H9 (cell line): Measurements from ENCODE around the gene FAF1. TPM values are rescaled to one million over a fixed set of nuclear protein-coding genes. Genes with fewer than 3 reads are reported as not detected.

Experiments used
- DNase-seq: peaks from one replicate; pipeline ENCODE4 v3.0.0-alpha.2; 2017
- H2AFZ ChIP-seq: one replicate; pipeline ENCODE4 v1.6.1; 2013; ENCODE audit warnings: mild to moderate bottlenecking, low read length, control low read depth, moderate library complexity
- H2AK5ac ChIP-seq: 2 replicates; pipeline ENCODE4 v1.6.1; 2013; ENCODE audit warnings: low read length, control low read depth, mixed read lengths; ENCODE audit not compliant: insufficient read length
- H2BK120ac ChIP-seq: one replicate; pipeline ENCODE4 v1.6.1; 2013; ENCODE audit warnings: low read depth, mild to moderate bottlenecking, low read length, control low read depth, inconsistent platforms; ENCODE audit not compliant: poor library complexity, severe bottlenecking
- H2BK12ac ChIP-seq: 2 replicates; pipeline ENCODE4 v1.6.1; 2013; ENCODE audit warnings: low read length, control low read depth, mixed read lengths, low read depth; ENCODE audit not compliant: insufficient read length
- H2BK15ac ChIP-seq: 2 replicates; pipeline ENCODE4 v1.6.1; 2013; ENCODE audit warnings: low read depth, low read length, control low read depth
- H2BK20ac ChIP-seq: one replicate; pipeline ENCODE4 v1.6.1; 2013; ENCODE audit warnings: low read depth, mild to moderate bottlenecking, low read length, control low read depth, inconsistent platforms; ENCODE audit not compliant: poor library complexity, severe bottlenecking
- H2BK5ac ChIP-seq: 2 replicates; pipeline ENCODE4 v1.6.1; 2013; ENCODE audit warnings: low read length, control low read depth, mixed read lengths; ENCODE audit not compliant: insufficient read length
- H3K14ac ChIP-seq: 2 replicates; pipeline ENCODE4 v1.6.1; 2013; ENCODE audit warnings: low read length, control low read depth; ENCODE audit not compliant: insufficient read depth
- H3K18ac ChIP-seq: 2 replicates; pipeline ENCODE4 v1.6.1; 2013; ENCODE audit warnings: low read depth, mild to moderate bottlenecking, mixed read lengths, low read length, control low read depth; ENCODE audit not compliant: insufficient read length
- H3K23ac ChIP-seq: 2 replicates; pipeline ENCODE4 v1.6.1; 2013; ENCODE audit warnings: low read length, control low read depth, mixed read lengths, low read depth; ENCODE audit not compliant: insufficient read length
- H3K23me2 ChIP-seq: 2 replicates; pipeline ENCODE4 v1.6.1; 2013; ENCODE audit warnings: low read depth, mild to moderate bottlenecking, mixed read lengths, low read length, control low read depth; ENCODE audit not compliant: insufficient read length, poor library complexity, severe bottlenecking
- H3K27ac ChIP-seq: 2 replicates; pipeline ENCODE4 v1.5.1; 2013; ENCODE audit warnings: low read length, control low read depth, mixed read lengths, low read depth; ENCODE audit not compliant: insufficient read length
- H3K27me3 ChIP-seq: 2 replicates; pipeline ENCODE4 v1.6.1; 2013; ENCODE audit warnings: low read length, control low read depth, inconsistent platforms; ENCODE audit not compliant: insufficient read depth
- H3K4ac ChIP-seq: 2 replicates; pipeline ENCODE4 v1.6.1; 2013; ENCODE audit warnings: low read depth, mild to moderate bottlenecking, control low read depth, inconsistent platforms, low read length, moderate library complexity
- H3K4me1 ChIP-seq: 2 replicates; pipeline ENCODE4 v1.6.1; 2013; ENCODE audit warnings: low read length, control low read depth, inconsistent platforms; ENCODE audit not compliant: insufficient read depth
- H3K4me2 ChIP-seq: 2 replicates; pipeline ENCODE4 v1.6.1; 2013; ENCODE audit warnings: low read length, control low read depth, mixed read lengths; ENCODE audit not compliant: insufficient read length, insufficient read depth
- H3K56ac ChIP-seq: 2 replicates; pipeline ENCODE4 v1.6.1; 2013; ENCODE audit warnings: low read depth, mild to moderate bottlenecking, mixed read lengths, low read length, control low read depth; ENCODE audit not compliant: insufficient read length
- H3K79me1 ChIP-seq: 2 replicates; pipeline ENCODE4 v1.6.1; 2013; ENCODE audit warnings: low read depth, mild to moderate bottlenecking, moderate library complexity, low read length, control low read depth, inconsistent platforms; ENCODE audit not compliant: insufficient read depth, poor library complexity, severe bottlenecking
- H3K79me2 ChIP-seq: 2 replicates; pipeline ENCODE4 v1.6.1; 2013; ENCODE audit warnings: low read length, control low read depth, inconsistent platforms; ENCODE audit not compliant: insufficient read depth
- H3K9ac ChIP-seq: 2 replicates; pipeline ENCODE4 v1.6.1; 2013; ENCODE audit warnings: low read length, control low read depth, mixed read lengths; ENCODE audit not compliant: insufficient read length; ENCODE audit errors: extremely low read depth
- H3K9me3 ChIP-seq: one replicate; pipeline ENCODE4 v1.6.1; 2013; ENCODE audit warnings: low read depth, low read length, inconsistent platforms; ENCODE audit not compliant: control insufficient read depth
- H3T11ph ChIP-seq: one replicate; pipeline ENCODE4 v1.6.1; 2013; ENCODE audit warnings: mild to moderate bottlenecking, low read length, control low read depth, inconsistent platforms
- H4K20me1 ChIP-seq: one replicate; pipeline ENCODE4 v1.6.1; 2013; ENCODE audit not compliant: control insufficient read depth, insufficient read length, insufficient read depth
- H4K5ac ChIP-seq: 2 replicates; pipeline ENCODE4 v1.6.1; 2013; ENCODE audit warnings: low read depth, mild to moderate bottlenecking, mixed read lengths, low read length, control low read depth; ENCODE audit not compliant: insufficient read length
- H4K8ac ChIP-seq: replicated peaks from 2 replicates; pipeline ENCODE4 v1.6.1; 2013; ENCODE audit warnings: low read length, control low read depth, mixed read lengths, low read depth; ENCODE audit not compliant: insufficient read length
- H4K91ac ChIP-seq: 2 replicates; pipeline ENCODE4 v1.6.1; 2013; ENCODE audit warnings: low read depth, mild to moderate bottlenecking, moderate library complexity, mixed read lengths, low read length, control low read depth; ENCODE audit not compliant: insufficient read length
- H3K27ac Mint-ChIP-seq, 3 experiments: 2 replicates in 2 of 3; 3 replicates in 1 of 3; pipeline ENCODE4 v1.8.0; 2020 to 2021; ENCODE audit warnings: mixed read lengths in 3 of 3, mild to moderate bottlenecking in 1 of 3, moderate library complexity in 1 of 3
- H3K27me3 Mint-ChIP-seq: 2 replicates; pipeline ENCODE4 v1.8.0; 2021; ENCODE audit warnings: low read depth, mild to moderate bottlenecking, moderate library complexity, mixed read lengths
- H3K36me3 Mint-ChIP-seq, 3 experiments: 2 replicates in 2 of 3; 3 replicates in 1 of 3; pipeline ENCODE4 v1.8.0; 2020 to 2021; ENCODE audit warnings: low read depth in 3 of 3, mixed read lengths in 3 of 3; ENCODE audit not compliant: insufficient read depth in 1 of 3
- H3K4me1 Mint-ChIP-seq, 2 experiments: 2 replicates each; pipeline ENCODE4 v1.8.0; 2020; ENCODE audit warnings: mixed read lengths in 2 of 2
- H3K4me3 Mint-ChIP-seq, 2 experiments: 2 replicates in 1 of 2; 3 replicates in 1 of 2; pipeline ENCODE4 v1.8.0; 2020 to 2021; ENCODE audit warnings: mild to moderate bottlenecking in 2 of 2, mixed read lengths in 2 of 2, moderate library complexity in 1 of 2
- H3K9me3 Mint-ChIP-seq, 2 experiments: 2 replicates in 1 of 2; 3 replicates in 1 of 2; pipeline ENCODE4 v1.8.0; 2020; ENCODE audit warnings: mild to moderate bottlenecking in 2 of 2, mixed read lengths in 2 of 2, moderate library complexity in 1 of 2
- CTCF ChIP-seq: fragments of 200-600 bp; sonication (generic); conservative IDR thresholded peaks from 3 replicates; pipeline ENCODE4 v1.8.0; 2021; ENCODE audit warnings: antibody characterized with exemption, mild to moderate bottlenecking
- total RNA-seq: library from RNA; stranded (reverse); gene quantifications from 2 replicates; pipeline ENCODE4 v1.2.1, GENCODE V29; 2021

The FAF1 gene
- total RNA-seq, 1 experiment from 2014 or later, result 60.8 TPM

GRCh38 chr1:50491142-50491541 is 468.9 kb downstream of the FAF1 start:
- Histone ChIP-seq H3K79me2 (no peaks in the 10 kb centered on the region), H3K56ac (no peak overlapping the region), H2BK15ac (no peak overlapping the region), H2BK120ac (no peak overlapping the region), H3K4me1 (no peaks in the 10 kb centered on the region), H4K5ac (no peak overlapping the region), H3K27ac (no peak overlapping the region), H2BK5ac (no peak overlapping the region), H3K9ac (no peak overlapping the region), H3K79me1 (no peaks in the 10 kb centered on the region), H3K4me2 (no peak overlapping the region), H4K91ac (no peak overlapping the region), H3K23me2 (no peaks in the 10 kb centered on the region), H3T11ph (no peak overlapping the region), H3K14ac (no peak overlapping the region), H4K8ac (no peak overlapping the region), H3K23ac (no peak overlapping the region), H3K9me3 (no peaks in the 10 kb centered on the region), H2AFZ (no peak overlapping the region), H2AK5ac (no peak overlapping the region), H3K4ac (no peak overlapping the region), H2BK20ac (no peak overlapping the region), H2BK12ac (no peak overlapping the region), H3K18ac (no peak overlapping the region), H4K20me1 (no peaks in the 10 kb centered on the region), H3K27me3 (no peaks in the 10 kb centered on the region)
- Mint-ChIP-seq H3K9me3 (peaks cover 1 to 2% of the 10 kb centered on the region in 2 experiments; a peak in 3 of 5 replicates), H3K4me1 (no peaks in the 10 kb centered on the region), H3K27ac (no peak overlapping the region; a peak in 1 of 7 replicates), H3K27me3 (no peaks in the 10 kb centered on the region), H3K4me3 (no peak overlapping the region), H3K36me3 (peaks cover 2 to 4% (median 2%) of the 10 kb centered on the region in 3 experiments; a peak in 3 of 7 replicates)
- DNase-seq, result no peak
- no peak for TF ChIP-seq CTCF
